Endothelial cell of umbilical vein (primary cell): ENCODE data around the gene BTBD10.

Experiments
- POLR2A ChIP-seq: IDR thresholded peaks from 2 replicates; pipeline ENCODE4 v1.6.1; 2012; ENCODE audit warnings: low read depth, mild to moderate bottlenecking, control low read depth, low read length
- POLR2AphosphoS5 ChIP-seq: IDR thresholded peaks from 2 replicates; pipeline ENCODE4 v1.6.1; 2012; ENCODE audit warnings: low read depth, mild to moderate bottlenecking, control low read depth, low read length, moderate library complexity; ENCODE audit not compliant: insufficient read depth
- TF ChIP-seq, protein P1 (sequence below), 2 donors: IDR thresholded peaks; 1 replicate in 1 of 2; 2 replicates in 1 of 2; pipeline ENCODE4 v1.5.1; 2011; ENCODE audit warnings: low read length in 2 of 2, mild to moderate bottlenecking in 2 of 2, moderate library complexity in 2 of 2, control low read depth in 1 of 2, inconsistent platforms in 1 of 2, low read depth in 1 of 2; ENCODE audit not compliant: insufficient read depth in 1 of 2; ENCODE audit errors: extremely low read depth in 1 of 2

GRCh38 chr11:13368041-13368446 lies 95.0 kb downstream of the BTBD10 start:
- TF ChIP-seq, protein P1, sequence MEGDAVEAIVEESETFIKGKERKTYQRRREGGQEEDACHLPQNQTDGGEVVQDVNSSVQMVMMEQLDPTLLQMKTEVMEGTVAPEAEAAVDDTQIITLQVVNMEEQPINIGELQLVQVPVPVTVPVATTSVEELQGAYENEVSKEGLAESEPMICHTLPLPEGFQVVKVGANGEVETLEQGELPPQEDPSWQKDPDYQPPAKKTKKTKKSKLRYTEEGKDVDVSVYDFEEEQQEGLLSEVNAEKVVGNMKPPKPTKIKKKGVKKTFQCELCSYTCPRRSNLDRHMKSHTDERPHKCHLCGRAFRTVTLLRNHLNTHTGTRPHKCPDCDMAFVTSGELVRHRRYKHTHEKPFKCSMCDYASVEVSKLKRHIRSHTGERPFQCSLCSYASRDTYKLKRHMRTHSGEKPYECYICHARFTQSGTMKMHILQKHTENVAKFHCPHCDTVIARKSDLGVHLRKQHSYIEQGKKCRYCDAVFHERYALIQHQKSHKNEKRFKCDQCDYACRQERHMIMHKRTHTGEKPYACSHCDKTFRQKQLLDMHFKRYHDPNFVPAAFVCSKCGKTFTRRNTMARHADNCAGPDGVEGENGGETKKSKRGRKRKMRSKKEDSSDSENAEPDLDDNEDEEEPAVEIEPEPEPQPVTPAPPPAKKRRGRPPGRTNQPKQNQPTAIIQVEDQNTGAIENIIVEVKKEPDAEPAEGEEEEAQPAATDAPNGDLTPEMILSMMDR (IDR thresholded peaks at IDR 0.05; ENCODE audit: extremely low read depth in 1 of 2, insufficient read depth in 1 of 2, low read depth in 1 of 2, low read length in 2 of 2) = no peak
- TF ChIP-seq POLR2A (no peak), POLR2AphosphoS5 (no peak)
